ENCODE data around the gene IRS1. TPM values are rescaled to one million over a fixed set of nuclear protein-coding genes. Genes with fewer than 3 reads are reported as not detected.

Gene IRS1
- polyA plus RNA-seq, 1 donor (not counting 4 experiments of a cell fraction or from before 2014, with no cell fraction given) = 11.2 TPM

DNA sequence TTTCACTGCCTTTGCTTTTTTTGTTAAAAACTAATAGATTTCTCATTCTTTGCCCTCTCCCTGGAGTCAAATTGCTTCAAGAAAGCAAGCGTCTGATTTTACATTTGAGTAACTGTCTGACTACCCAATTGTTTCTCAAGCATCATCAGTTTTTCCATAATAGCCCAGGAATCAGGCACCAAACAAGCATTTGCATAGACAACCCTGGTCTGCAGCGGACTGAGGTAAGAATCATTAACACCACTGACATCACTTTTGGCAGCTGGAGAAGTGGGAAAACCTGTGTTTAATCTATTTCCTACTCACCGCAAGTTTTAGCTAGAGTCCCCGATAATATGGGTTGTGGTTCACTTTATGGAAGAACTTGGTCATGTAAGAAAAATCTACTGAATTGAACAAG is 55.7 kb downstream of the IRS1 start:
- H4K20me1 ChIP-seq (ENCODE audit: control insufficient read depth, extremely low read depth, insufficient read depth, low read length) = no peaks in the 10 kb centered on the region
- peaks cover 1 to 3% of the 10 kb centered on the region in 2 experiments for H3K36me3 ChIP-seq (ENCODE audit: control insufficient read depth in 2 of 2, extremely low read depth in 1 of 2, insufficient read depth in 2 of 2, low read length in 2 of 2)
- H2AFZ ChIP-seq (ENCODE audit: control insufficient read depth, low read length) = no peak overlapping the region
- DNase-seq (ENCODE audit: low read depth, low spot score) = no peak
- H3K27me3 ChIP-seq (ENCODE audit: control insufficient read depth, extremely low read depth, insufficient read depth, low read length) = no peaks in the 10 kb centered on the region
- H3K9ac ChIP-seq (ENCODE audit: control insufficient read depth, extremely low read depth, insufficient read depth, low read length) = no peak overlapping the region
- H3K4me2 ChIP-seq (ENCODE audit: control insufficient read depth, extremely low read depth, insufficient read depth, low read depth, low read length) = no peak overlapping the region
- peaks cover 6% of the 10 kb centered on the region for H3K79me2 ChIP-seq (ENCODE audit: control insufficient read depth, insufficient read depth, low read length)
- no peak for FAIRE-seq
- H3K4me3 ChIP-seq (ENCODE audit: control insufficient read depth in 2 of 3, extremely low read depth in 1 of 3, insufficient read depth in 2 of 3, low read depth in 1 of 3, low read length in 3 of 3) = no peak overlapping the region
- TF ChIP-seq EZH2 (IDR thresholded peaks at IDR 0.05; ENCODE audit: low read length) (no peak), CTCF (optimal IDR thresholded peaks at IDR 0.05 in 1 of 3, IDR thresholded peaks at IDR 0.05 in 1 of 3, conservative IDR thresholded peaks at IDR 0.05 in 1 of 3; ENCODE audit: extremely low read depth in 1 of 3, insufficient read depth in 2 of 3, low read length in 3 of 3) (no peak)
- dilution Hi-C loops (cut with MboI; ENCODE audit: extremely low pct_ligation_motif_present, low sequenced_read_pairs) = no loop called here
- no peaks in the 10 kb centered on the region for H3K4me1 ChIP-seq (ENCODE audit: control insufficient read depth, extremely low read depth, insufficient read depth, low read length)
- H3K9me1 ChIP-seq (ENCODE audit: control insufficient read depth, extremely low read depth, insufficient read depth, low read length) = no peaks in the 10 kb centered on the region
- H3K9me3 ChIP-seq (ENCODE audit: control insufficient read depth, low read depth, low read length) = no peaks in the 10 kb centered on the region
- no peak overlapping the region for H3K27ac ChIP-seq (ENCODE audit: control insufficient read depth, insufficient read depth, low read length)

DNA sequence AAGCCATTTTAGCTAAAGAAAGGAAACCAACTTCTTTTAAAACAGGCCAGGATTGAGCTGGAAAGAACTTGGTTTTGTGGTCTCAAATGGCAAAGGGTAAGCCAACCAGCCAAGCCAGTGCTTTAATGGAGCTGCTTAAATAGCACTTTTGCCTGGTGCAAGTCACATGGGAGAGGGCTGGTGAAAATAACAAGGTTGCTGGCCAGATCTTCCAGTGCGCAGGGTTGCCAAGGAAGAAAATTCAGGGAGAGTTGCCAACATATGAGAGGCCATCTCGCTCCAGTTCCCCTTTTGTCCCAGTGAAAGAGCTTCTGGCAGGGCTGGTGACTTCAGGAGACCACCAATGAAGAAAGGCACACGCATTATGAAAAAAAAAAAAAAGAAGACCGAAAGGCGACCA is 57.3 kb downstream of the IRS1 start:
- peaks cover 3 to 4% of the 10 kb centered on the region in 2 experiments for H3K36me3 ChIP-seq (ENCODE audit: control insufficient read depth in 2 of 2, extremely low read depth in 1 of 2, insufficient read depth in 2 of 2, low read length in 2 of 2)
- dilution Hi-C loops (cut with MboI; ENCODE audit: extremely low pct_ligation_motif_present, low sequenced_read_pairs) = no loop called here
- H3K27ac ChIP-seq (ENCODE audit: control insufficient read depth, insufficient read depth, low read length) = no peak overlapping the region
- no peak overlapping the region for H3K4me3 ChIP-seq (ENCODE audit: control insufficient read depth in 2 of 3, extremely low read depth in 1 of 3, insufficient read depth in 2 of 3, low read depth in 1 of 3, low read length in 3 of 3)
- no peaks in the 10 kb centered on the region for H3K9me1 ChIP-seq (ENCODE audit: control insufficient read depth, extremely low read depth, insufficient read depth, low read length)
- no peak overlapping the region for H2AFZ ChIP-seq (ENCODE audit: control insufficient read depth, low read length)
- TF ChIP-seq CTCF (optimal IDR thresholded peaks at IDR 0.05 in 1 of 3, IDR thresholded peaks at IDR 0.05 in 1 of 3, conservative IDR thresholded peaks at IDR 0.05 in 1 of 3; ENCODE audit: extremely low read depth in 1 of 3, insufficient read depth in 2 of 3, low read length in 3 of 3) (no peak), EZH2 (IDR thresholded peaks at IDR 0.05; ENCODE audit: low read length) (no peak)
- peaks cover 11% of the 10 kb centered on the region for H3K79me2 ChIP-seq (ENCODE audit: control insufficient read depth, insufficient read depth, low read length)
- H3K9me3 ChIP-seq (ENCODE audit: control insufficient read depth, low read depth, low read length) = no peaks in the 10 kb centered on the region
- FAIRE-seq (no peak), DNase-seq (ENCODE audit: low read depth, low spot score) (no peak)
- H3K27me3 ChIP-seq (ENCODE audit: control insufficient read depth, extremely low read depth, insufficient read depth, low read length) = no peaks in the 10 kb centered on the region
- no peak overlapping the region for H3K9ac ChIP-seq (ENCODE audit: control insufficient read depth, extremely low read depth, insufficient read depth, low read length)
- no peaks in the 10 kb centered on the region for H4K20me1 ChIP-seq (ENCODE audit: control insufficient read depth, extremely low read depth, insufficient read depth, low read length)
- no peak overlapping the region for H3K4me2 ChIP-seq (ENCODE audit: control insufficient read depth, extremely low read depth, insufficient read depth, low read depth, low read length)
- H3K4me1 ChIP-seq (ENCODE audit: control insufficient read depth, extremely low read depth, insufficient read depth, low read length) = no peaks in the 10 kb centered on the region

Data from keratinocyte (primary cell).